Stimulated activated CD4-positive, alpha-beta T cell treated with anti-CD3 and anti-CD28 coated beads, TNF-alpha, amount 100 ng/mL, for 48 hours (primary cell): Measurements from ENCODE around the gene UBE2O.
A peak's percentile ranks its signal among the peaks of the same experiment; 100 is the strongest.

Experiments used
- DNase-seq, 3 donors: peaks; one replicate each; pipeline ENCODE4 v3.0.0-alpha.2; 2020; ENCODE audit warnings: low read depth in 3 of 3

The UBE2O gene

DNA sequence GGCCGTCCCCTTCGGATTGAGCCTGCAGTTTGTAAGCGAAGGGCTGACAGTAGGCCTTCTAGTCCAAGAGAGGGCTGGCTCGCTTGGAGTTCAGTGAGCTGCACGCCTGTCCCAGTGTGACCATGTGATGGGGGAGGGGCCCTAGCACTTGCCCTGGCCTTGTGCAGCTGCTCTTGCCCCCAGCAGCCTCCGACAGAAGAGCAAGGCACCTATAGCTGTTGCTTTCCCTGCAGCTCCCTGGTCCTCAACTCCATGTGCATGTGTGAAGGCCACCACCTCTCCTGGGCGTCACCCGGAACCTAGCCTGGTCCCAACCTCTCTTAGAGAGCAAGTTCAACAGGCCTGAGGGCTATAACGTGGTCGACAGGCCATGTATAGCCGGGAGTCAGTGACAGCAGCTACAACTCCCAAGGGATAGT is 62.9 kb downstream of the UBE2O start:
- DNase-seq = no peak

DNA sequence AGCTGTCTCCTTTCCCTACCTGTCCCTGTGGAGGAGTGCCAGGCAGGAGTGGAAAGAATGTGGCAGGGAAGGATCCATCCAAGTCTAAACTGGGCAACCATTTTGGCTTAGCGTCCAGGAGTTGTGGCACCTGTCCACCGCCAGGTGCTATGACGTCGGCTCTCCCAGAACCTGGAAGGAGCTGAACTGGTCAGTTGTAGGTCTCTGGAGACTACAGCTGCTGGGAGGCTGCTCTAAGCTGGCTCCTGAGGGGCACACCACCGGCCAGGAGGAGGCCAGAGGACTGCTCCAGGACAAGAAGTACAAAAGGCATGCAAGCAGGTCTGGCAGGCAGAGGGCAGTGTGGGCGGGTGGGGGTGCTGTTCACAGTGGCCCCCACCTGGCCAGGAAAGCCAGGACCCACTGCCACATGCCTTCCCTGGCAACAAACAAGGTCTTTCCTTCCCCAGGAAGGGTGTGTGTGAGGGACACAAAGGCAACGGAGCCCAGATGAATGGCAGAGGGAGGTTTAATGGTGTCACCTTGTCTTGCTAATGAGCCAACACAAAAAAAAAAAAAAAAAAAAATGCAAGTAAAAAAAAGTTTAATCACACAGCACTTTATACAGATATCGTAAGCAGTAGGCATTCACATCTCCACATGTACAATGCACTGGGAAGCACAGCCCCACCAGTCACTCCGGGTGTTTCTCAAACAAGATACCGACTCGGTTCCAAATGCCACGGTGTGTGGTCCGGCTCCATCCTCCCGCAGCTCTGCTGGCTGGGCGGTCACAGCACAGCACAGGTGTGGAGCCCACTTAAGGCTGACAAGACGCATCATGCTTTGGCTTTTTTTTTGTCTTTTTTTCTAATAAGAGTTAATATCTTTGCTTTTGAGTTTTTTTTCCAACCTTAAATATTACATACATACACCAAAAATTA is 63.7 kb downstream of the UBE2O start:
- no peak for DNase-seq

DNA sequence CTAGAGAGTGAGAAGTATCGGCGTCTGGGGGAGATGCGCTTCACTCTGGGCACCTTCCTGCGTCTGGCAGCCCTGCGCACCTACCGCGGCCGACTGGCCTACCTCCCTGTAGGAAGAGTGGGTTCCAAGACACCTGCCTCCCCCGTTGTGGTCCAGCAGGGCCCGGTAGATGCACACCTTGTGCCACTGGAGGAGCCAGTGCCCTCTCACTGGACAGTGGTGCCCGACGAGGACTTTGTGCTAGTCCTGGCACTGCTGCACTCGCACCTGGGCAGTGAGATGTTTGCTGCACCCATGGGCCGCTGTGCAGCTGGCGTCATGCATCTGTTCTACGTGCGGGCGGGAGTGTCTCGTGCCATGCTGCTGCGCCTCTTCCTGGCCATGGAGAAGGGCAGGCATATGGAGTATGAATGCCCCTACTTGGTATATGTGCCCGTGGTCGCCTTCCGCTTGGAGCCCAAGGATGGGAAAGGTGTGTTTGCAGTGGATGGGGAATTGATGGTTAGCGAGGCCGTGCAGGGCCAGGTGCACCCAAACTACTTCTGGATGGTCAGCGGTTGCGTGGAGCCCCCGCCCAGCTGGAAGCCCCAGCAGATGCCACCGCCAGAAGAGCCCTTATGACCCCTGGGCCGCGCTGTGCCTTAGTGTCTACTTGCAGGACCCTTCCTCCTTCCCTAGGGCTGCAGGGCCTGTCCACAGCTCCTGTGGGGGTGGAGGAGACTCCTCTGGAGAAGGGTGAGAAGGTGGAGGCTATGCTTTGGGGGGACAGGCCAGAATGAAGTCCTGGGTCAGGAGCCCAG is 65.8 kb downstream of the UBE2O start:
- DNase-seq = no peak

DNA sequence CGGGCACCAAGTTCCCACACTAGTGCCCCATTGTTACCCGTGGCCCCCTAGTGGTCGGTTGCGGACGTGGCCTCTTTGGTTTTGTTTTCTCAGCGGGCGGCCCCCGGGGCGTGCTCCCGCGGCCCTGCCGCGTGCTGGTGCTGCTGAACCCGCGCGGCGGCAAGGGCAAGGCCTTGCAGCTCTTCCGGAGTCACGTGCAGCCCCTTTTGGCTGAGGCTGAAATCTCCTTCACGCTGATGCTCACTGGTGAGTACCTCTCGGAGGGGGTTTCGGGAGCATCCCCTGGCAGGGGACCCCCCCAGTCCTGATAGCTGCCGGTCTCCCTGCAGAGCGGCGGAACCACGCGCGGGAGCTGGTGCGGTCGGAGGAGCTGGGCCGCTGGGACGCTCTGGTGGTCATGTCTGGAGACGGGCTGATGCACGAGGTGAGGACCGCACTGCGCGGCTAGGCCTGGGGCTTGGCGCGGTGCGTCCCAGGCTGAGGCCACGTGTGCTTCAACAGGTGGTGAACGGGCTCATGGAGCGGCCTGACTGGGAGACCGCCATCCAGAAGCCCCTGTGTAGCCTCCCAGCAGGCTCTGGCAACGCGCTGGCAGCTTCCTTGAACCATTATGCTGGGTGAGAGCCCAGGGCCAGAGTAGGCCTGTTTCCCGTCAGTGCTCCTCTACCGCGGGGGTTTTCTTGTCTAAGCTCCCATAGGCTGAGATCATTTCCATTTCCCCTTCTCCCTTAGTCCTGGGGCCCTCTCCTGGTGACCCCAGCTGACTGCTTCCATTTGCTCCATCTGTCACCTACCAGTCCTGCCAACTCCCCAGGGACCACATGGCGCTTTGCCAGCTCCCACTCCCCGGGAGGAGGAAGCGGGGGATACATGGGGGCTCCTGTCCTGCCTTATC is 66.8 kb downstream of the UBE2O start:
- peak; percentile 74 to 86 (median 75) for DNase-seq

DNA sequence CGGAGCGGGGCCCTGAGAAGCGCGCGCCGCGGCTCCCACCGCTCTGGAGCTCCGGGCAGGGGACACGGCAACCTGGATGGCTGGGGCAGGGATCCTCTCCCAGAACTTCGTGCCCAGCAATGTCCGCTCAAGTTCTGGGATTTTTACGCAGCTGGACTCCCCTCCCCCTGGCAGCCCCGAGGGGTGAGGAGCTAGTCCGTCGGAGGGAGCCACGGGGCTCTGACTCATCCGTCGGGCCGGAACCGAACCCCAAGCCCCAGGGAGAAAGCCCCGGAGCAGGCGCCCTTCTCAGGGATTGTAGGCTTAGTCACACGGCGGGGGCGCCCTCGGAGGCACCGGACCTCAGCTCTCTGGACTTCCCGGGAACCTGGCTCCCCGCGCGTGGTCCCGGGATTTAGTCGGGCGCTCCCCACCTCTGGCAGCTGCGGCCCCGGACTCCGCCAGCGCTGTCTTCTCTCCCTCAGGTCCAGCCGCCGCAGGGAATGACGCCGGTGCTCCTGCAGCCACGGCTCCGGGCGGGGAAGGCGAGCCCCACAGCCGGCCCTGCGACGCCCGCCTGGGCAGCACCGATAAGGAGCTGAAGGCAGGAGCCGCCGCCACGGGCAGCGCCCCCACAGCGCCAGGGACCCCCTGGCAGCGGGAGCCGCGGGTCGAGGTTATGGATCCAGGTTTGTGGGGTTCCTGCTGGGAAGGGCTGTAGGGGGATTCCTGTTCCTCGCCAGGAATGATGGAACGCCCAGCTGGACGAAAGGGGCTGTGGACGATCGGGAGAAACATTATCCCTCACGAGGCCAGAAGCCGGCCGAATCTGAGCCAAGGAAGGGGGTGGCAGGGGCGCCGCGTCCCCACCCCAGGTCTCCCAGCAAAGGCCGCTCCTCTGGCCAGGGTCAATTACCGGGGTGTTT is 67.7 kb downstream of the UBE2O start:
- peak in 1 of 3 donors; percentile 25 for DNase-seq

DNA sequence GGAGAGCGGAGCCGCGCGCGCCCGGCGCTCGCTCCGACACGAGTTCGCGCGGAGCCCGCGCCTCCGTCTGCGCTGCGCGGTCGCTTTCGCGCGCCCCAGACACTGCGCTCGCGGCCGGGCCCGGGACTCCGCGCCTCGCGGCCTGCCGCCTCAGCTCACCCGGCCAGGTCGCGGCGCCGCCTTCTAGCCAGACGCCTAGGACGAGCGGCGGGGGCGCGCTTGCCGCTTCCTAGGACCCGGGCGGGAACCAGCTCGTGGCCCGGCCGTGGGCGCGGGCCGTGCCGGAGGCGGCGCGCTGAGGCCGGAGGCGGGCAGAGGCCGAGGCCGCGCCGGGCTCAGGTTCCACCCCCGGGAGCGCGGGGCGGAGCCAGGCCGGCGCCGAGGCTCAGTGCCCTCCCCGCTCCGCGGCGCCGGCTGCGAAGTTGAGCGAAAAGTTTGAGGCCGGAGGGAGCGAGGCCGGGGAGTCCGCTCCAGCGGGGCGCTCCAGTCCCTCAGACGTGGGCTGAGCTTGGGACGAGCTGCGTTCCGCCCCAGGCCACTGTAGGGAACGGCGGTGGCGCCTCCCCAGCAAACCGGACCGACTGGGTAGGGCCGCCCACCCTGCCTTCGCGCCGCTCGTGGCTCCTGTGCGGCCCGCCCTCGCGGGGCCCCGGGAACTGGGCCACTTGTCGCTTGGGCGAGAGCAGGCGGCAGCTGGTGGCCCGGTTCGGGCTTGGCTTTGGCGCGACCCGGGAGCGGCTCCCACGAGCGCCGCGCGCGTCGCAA is 68.5 kb downstream of the UBE2O start, which contains the start of gene SPHK1:
Gene SPHK1, plus strand, starts transcription at position 388 of the 765 bp plus-strand sequence. CDS start 1,036 bp downstream, outside the sequence.
- DNase-seq = peak; percentile 27 to 72 (median 39)

DNA sequence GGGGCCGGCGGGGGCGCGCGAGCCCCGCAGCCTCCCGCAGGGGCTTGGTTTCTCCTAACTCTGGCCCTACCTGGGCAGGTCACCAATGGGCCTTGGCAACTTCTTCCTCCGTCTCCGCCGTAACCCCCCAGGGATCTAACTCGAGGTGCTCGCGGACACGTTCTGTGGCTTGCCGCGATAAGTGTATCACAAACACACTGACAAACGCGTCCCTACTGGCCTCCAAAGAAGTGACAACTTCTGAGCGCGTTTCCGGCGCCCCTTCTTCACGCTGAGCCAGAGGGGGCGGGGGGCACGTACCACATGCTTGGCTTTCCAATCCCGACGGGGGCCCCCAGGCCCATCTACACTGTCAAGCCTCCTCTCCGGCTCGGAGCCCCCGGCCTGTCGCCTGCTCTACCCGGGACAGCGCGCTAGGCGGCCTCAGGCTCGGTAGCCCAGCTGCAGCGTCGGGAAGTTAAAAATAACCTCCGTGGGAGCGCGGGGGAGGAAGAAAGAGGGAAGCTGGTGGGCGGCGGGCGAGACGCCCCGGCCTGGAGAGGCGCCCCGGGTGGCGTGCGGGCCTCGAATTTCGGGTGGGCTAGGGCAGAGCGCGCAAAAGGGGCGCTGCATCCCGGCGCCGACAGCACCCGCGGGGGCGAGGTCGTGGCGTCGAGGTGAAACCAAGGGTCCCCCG is 69.3 kb downstream of the UBE2O start:
- peak in 1 of 3 donors; percentile 41 for DNase-seq

DNA sequence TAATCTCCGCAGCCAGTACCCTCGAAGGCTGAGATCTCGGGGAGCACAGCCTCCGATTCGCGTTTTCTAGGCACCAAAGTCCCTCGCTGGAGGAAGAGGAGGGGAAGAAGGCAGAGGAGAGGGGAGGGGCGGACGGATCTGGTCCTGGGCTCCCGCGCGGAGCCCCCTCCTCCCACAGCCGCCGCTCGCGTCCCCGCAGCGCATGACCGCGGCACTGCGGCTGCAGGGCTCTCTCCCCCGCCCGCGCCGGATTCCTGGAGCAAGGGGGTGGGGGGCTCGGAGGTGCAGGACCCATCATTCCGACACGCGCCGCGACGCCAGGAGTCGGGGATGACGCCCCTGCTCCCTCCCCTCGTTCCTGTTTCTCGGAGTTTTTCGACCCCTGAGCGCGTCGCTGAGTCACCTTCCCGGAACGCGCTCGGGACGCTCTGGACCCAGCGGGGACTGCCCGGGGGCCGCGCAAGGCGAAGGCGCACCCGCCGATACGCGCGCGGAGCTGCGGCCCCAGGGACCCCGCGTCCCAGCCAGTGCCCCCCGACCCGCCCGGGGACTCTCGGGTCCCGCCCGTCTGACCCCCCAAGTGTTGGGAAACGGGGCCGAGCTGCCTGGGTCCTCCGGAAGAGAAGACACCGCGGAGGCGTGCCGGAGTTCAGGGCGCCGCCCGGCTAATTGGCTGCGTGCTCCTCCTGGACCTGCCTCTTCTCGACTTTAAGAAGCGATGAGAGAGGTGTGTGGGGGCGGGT is 70.0 kb downstream of the UBE2O start:
- peak; percentile 29 to 63 (median 38) for DNase-seq

DNA sequence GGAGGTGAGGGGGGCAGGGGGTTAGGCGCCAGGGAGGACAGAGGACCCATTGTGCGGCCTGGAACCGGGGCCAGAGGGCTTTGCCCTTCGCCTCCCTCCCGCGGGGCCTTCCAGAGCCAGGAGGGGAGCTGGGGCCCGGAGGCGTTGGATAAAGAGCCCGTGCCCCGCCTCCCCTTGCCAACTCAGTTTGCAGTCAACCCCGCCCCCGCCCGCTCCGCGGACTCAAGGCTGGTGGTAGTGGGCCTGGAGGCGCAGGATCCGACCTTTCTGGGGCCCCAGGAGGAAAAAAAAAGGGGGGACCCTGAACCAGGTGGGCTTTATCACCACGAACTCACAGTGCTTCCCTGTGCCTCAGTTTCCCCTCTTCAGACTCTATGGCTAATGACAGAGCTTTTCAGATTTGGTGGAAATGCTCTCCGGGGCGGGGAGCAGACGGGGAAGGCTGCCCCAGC is 70.6 kb downstream of the UBE2O start:
- peak in 1 of 3 donors; percentile 28 for DNase-seq

DNA sequence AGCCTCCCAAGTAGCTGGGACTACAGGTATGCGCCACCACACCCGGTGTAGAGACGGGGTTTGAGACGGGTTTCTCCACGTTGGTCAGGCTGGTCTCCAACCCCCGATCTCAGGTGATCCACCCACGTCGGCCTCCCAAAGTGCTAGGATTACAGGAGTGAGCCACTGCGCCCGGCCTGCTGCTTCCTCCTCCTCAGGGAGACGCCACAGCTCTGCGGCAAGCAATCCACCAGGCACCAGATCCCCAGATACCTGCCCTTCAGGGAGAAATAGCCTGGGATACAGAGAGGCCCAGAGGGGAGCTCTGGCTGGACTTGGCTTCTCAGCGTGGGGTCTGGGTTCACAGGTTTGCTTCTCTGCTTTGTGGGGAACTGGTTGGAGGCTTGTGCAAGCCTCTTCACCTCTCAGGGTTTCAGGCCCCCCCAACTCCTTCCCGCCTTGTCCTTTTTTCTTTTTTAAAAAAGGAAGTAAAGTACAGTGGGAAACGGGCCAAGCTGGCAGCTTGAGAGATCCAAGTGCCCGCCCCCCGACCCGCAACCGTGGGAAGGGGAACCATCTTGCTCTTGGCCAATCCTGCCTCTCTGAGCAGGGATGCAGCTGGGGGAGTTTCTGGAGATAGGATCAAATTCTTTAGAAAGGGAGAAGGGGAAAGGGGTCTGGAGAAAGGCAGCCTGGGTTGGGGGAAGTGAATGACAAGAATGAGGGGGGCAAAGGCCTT is 71.2 kb downstream of the UBE2O start:
- DNase-seq = no peak

DNA sequence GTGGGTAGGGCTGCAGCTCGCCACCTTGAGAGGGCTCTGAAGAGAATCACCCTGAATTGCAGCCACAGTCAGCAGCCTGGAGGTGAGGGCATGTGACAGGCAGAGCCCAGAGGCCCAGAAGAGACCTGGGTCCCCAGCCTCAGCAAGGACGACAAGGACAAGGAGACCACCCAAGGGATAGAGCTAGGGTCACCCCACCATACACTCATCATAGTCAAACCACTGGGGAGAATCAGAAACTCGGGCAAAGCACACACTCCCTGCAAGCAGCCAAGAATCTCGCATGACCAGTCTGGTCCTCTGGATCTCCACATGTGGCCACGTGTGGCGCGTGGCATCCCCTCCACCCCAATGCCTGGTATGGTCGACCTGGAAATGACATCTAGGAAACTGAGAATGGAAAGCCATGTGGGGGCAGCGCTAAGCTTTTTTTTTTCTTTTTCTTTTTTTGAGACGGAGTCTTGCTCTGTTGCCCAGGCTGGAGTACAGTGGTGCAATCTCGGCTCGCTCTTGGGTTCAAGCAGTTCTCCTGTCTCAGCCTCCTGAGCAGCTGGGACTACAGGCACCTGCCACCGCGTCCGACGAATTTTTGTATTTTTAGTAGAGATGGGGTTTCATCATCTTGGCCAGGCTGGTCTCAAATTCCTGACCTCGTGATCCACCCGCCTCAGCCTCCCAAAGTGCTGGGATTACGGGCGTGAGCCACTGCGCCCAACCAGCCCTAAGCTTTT is 73.1 kb downstream of the UBE2O start:
- DNase-seq = no peak

DNA sequence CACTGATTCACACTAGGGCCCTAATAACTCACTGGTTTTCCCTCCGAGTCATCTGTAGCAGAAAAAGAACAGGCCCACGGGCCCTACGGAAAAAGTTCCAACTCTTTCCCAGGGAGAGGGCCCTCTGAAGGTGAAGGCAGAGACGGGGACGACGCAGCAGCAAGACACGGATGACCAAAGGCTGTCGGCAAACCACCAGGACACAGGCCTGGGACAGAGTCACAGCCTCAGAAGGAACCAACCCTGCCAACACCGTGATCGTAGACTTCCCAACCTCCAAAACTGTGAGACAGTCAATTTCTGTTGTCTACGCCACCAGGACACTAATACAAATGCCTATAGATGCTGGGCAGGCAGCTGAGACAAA is 73.7 kb downstream of the UBE2O start:
- DNase-seq = no peak

DNA sequence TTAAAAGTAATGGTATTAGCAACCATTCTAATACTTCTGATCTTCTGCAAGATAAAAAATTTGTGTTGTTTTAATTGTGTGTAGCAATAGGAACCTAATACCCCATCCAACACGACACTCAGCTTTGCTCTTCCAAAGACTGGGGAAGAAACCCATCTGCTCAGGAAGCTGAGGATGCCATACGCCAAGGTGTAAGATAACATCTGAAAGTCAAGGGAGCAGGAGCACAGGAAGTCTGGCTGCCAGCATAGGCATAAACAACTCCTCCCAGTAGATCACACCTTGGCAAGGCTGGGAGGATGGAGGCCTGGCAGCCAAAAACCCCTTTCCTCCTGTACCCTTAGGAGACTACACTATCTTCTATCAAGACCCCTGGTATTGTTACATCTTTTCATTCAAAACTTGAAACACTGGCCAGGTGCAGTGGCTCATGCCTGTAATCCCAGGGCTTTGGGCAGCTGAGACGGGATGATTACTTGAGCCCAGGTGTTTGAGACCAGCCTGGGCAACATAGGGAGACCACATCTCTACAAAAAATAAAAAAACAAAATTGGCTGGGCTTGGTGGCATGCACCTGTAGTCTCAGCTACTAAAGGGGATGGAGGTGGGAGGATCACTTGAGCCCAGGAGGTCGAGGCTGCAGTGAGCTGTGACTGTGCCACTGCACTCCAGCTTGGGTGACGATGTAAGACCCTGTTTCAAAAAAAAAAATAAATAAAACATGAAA is 74.2 kb downstream of the UBE2O start:
- no peak for DNase-seq

DNA sequence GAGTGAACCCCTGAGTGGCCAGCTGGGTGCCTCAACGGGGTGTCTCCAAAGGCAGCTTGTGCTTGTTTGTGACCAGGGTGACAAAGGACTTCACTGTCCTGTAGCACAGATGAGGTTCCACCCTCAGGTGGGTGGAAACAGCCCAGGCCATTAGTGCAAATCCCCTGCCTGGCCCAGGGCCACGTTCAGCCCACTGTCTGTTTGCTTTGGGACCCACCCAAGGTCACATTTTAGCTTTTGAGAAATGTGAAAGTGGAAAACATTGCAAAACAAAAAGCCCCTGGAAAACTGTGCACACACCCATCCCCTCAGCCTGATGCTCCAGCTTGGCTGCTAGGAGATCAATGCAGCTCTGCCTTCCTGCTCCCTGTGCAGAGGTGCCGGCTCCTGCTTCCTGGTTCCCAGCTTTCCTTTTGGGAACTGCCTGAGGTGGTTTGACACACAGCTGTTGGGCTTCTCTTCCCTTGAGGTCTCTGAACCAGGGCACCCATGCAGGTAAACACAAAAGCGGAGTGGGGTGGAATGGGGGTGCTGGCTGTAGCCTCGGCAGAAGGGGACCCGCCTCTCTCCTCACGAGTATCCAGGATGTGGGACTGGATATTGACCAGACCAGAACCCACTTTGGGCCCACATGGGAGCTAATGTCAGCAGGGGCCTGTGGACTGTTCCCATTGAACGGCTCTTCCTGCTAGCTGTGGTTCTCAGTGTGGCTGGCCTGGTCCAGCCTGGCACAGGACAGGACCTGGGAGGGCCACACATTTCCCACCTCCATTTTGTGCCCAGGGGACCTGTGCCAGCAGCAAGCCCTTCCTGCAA is 76.4 kb downstream of the UBE2O start:
- DNase-seq = no peak
